Testis (tissue), 2 donors: Measurements from ENCODE around the gene GRK3.

Experiments
- POLR2A ChIP-seq: fragments of 450-650 bp; IDR thresholded peaks from one replicate; pipeline ENCODE4 v1.6.1; 2017; ENCODE audit warnings: antibody characterized with exemption, mild to moderate bottlenecking, moderate library complexity
- TF ChIP-seq, protein P1 (sequence below), 3 experiments: fragments of 450-650 bp in 2 of 3; fragments of 200-600 bp in 1 of 3; sonication (generic) in 1 of 3; IDR thresholded peaks; one replicate each; pipeline ENCODE4 v1.5.1; 2016 to 2019; ENCODE audit warnings: antibody characterized with exemption in 3 of 3, mild to moderate bottlenecking in 2 of 3, moderate library complexity in 1 of 3

DNA sequence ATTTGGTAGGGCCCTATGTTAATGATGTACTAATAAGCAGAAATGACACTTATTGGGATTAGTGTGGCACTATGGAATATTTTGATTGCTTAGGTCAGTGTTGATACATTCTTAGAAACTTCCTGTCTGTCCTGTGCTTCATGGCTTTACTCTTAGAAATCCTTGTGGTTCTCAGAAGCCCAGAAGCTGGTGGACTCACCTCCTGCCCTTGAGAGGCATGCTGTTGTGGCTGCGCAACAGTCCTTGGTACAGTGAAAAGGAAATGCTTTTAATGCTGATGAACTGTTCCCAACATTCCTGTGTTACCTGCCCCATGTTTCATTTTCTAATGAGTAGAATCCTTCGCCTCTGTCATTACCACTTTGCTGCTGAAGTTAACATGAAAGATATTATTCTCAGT, 125.2 kb downstream of the GRK3 start:
- TF ChIP-seq POLR2A, result no peak
- TF ChIP-seq, protein P1, sequence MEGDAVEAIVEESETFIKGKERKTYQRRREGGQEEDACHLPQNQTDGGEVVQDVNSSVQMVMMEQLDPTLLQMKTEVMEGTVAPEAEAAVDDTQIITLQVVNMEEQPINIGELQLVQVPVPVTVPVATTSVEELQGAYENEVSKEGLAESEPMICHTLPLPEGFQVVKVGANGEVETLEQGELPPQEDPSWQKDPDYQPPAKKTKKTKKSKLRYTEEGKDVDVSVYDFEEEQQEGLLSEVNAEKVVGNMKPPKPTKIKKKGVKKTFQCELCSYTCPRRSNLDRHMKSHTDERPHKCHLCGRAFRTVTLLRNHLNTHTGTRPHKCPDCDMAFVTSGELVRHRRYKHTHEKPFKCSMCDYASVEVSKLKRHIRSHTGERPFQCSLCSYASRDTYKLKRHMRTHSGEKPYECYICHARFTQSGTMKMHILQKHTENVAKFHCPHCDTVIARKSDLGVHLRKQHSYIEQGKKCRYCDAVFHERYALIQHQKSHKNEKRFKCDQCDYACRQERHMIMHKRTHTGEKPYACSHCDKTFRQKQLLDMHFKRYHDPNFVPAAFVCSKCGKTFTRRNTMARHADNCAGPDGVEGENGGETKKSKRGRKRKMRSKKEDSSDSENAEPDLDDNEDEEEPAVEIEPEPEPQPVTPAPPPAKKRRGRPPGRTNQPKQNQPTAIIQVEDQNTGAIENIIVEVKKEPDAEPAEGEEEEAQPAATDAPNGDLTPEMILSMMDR (IDR thresholded peaks at IDR 0.05), result no peak
